ENCODE results near the gene RAB34.
"Not testable (repeated sequence)": the region's sequence is repeated elsewhere in the genome, so short reads cannot be mapped to it uniquely, and the experiment has no call there.

The RAB34 gene

DNA sequence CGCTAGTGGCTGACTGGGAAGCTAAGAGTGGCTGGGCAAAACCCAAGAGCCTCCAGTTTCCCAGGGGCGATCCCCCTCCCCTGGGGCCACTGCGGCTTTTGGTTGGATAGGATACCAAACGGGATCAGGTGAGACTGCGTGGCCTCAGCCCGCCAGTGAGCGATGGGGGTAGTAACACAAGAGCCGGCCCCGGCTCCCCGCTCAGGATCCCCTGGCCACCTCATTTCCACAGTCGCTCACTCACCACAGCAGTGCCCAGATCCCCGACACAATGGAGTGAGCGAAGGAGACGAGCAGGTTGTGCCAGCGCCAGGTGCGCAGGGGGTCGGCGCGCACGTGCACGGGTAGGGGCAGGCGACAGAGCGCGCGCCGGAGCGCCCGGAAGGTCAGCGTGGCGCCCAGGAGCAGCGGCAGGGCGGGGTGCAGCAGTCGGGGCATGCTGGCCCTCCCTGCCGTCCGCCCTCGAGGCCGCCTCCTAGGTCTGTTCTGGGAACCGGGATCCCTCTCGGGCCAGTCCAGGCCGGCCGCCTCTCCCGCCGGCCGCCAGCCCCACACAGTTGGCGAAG, 8.1 kb upstream of the RAB34 start:
- Mint-ChIP-seq H3K36me3 (ENCODE audit: low read depth) (peaks cover 49% of the 10 kb centered on the region), H3K27me3 (no peaks in the 10 kb centered on the region), H3K27ac (peak overlapping the region; percentile 92), H3K4me1 (ENCODE audit: low read depth) (peaks cover 70% of the 10 kb centered on the region), H3K9me3 (no peaks in the 10 kb centered on the region), H3K4me3 (peak overlapping the region; percentile 99)

DNA sequence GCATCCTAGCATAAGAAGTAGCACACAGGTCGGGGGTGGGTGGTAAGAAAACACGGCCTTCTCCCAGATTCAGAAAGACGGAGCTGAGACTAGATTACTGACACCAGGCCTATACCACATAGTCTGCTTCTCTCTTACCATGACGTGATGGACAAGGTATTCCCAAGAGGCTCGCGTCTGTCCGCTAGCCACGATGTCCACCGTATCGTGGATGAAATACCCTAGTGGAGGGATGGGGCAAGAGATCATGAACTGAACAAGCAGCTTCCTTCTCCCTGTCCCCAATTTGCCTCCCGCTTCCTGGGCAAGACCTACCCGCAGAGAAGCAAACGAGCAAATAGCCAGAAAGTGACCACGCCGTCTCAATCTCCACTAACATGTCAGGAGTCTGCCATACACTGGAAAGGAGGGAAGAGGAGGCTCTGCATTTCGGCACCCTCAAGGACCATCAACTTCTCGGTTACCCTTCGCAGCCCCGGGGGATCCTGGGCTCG, 7.5 kb upstream of the RAB34 start:
- Mint-ChIP-seq H3K27ac (peak overlapping the region; percentile 92), H3K36me3 (ENCODE audit: low read depth) (peaks cover 54% of the 10 kb centered on the region), H3K9me3 (no peaks in the 10 kb centered on the region), H3K4me1 (ENCODE audit: low read depth) (peaks cover 75% of the 10 kb centered on the region), H3K4me3 (peak overlapping the region; percentile 99), H3K27me3 (no peaks in the 10 kb centered on the region)

DNA sequence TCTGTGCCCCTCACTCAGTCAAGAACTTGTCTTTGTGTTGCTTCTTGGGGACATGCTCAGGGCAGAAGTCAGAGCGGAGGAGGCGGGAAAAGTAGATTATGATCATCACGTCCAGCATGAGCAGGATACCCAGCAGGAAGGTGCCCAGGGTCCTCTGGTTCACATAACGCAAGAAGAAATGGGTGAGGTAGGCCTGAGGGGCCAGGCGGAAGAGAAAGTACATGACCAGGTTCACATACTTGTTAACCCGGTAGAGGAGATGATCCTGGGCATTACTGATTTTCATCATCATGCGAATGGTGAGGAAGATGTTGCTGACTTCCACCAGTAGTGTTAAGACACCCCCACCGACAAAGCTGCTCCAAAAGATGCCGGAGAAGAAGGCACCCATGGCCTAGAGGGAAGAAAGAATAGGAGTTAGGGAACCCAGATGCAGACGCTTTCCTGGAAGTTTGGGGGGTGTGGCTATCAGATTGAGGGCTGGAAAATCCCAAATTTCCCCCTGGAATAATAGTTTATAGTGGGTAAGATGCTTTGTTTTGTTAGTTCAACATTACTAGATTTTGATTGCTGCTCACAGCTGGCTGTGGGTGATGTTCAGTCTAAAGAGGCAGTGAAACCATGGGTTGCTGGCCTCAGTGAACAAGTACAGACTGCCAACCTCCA, 7.0 kb upstream of the RAB34 start:
- peaks cover 59% of the 10 kb centered on the region for H3K36me3 Mint-ChIP-seq (ENCODE audit: low read depth)
- peaks cover 75% of the 10 kb centered on the region for H3K4me1 Mint-ChIP-seq (ENCODE audit: low read depth)
- no peaks in the 10 kb centered on the region for H3K27me3 Mint-ChIP-seq
- no peaks in the 10 kb centered on the region for H3K9me3 Mint-ChIP-seq
- H3K27ac Mint-ChIP-seq = peak overlapping the region; percentile 92
- H3K4me3 Mint-ChIP-seq = peak overlapping the region; percentile 99

DNA sequence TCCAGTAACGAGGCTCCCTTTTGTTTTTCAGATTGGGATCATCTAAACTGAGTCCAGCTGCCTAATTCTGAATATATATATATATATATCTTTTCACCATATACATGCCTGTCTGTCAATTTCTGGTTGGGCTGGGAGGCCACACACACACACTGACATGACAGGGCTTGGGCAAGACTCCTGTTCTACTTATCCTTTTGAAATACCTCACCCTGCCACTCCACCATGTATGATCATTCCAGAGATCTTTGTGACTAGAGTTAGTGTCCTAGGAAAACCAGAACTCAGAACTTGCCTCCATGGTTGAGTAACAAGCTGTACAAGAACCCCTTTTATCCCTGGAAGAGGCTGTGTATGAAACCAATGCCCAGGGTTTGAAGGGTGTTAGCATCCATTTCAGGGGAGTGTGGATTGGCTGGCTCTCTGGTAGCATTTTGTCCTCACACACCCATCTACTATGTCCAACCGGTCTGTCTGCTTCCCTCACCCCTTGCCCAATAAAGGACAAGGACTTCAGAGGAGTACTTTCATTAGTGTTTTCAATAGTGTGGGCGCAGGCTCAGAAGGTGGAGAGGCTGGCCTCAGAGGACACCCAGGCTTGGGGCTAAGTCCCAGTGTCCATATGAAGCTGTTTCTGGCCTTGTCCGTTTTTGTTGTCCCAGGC, 6.3 kb upstream of the RAB34 start:
- peaks cover 59% of the 10 kb centered on the region for H3K36me3 Mint-ChIP-seq (ENCODE audit: low read depth)
- H3K4me1 Mint-ChIP-seq (ENCODE audit: low read depth) = peaks cover 76% of the 10 kb centered on the region
- peak overlapping the region; percentile 92 for H3K27ac Mint-ChIP-seq
- peak overlapping the region; percentile 99 for H3K4me3 Mint-ChIP-seq
- not testable (repeated sequence) for H3K9me3 Mint-ChIP-seq, H3K27me3 Mint-ChIP-seq

DNA sequence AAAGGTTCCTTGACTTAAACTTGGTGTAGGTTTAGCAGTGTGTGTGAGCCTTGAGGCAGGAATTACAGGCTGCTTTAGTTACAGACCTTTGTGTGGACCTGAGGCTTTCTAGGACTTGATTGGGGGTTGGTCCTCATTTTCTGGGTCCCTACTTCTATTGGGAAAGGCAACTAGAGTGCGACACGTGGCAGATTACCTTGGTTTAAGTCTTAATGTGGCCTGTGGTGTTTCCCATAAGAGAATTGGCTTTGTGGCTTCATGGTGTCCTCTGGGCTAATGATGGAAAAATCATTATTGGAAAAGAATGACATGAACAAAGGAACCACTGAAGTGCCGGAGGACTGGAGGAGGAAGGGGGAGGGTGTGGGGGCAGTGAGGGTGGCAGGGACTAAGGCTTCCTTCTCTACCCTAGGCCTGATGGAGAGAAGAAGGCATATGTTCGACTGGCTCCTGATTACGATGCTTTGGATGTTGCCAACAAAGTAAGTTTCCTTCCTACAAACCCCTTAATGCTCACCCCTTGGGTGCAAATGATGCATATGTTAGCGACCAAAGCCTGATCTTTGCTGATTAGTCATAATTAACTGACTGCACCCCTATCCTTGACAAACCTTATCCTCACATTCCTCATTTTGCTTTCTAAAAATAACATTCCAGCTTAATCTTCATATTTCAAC, 5.6 kb upstream of the RAB34 start:
- Mint-ChIP-seq H3K4me3 (peak overlapping the region; percentile 99), H3K27me3 (peaks cover 4% of the 10 kb centered on the region), H3K36me3 (ENCODE audit: low read depth) (peaks cover 59% of the 10 kb centered on the region), H3K9me3 (no peaks in the 10 kb centered on the region), H3K4me1 (ENCODE audit: low read depth) (peaks cover 77% of the 10 kb centered on the region), H3K27ac (peak overlapping the region; percentile 82)

DNA sequence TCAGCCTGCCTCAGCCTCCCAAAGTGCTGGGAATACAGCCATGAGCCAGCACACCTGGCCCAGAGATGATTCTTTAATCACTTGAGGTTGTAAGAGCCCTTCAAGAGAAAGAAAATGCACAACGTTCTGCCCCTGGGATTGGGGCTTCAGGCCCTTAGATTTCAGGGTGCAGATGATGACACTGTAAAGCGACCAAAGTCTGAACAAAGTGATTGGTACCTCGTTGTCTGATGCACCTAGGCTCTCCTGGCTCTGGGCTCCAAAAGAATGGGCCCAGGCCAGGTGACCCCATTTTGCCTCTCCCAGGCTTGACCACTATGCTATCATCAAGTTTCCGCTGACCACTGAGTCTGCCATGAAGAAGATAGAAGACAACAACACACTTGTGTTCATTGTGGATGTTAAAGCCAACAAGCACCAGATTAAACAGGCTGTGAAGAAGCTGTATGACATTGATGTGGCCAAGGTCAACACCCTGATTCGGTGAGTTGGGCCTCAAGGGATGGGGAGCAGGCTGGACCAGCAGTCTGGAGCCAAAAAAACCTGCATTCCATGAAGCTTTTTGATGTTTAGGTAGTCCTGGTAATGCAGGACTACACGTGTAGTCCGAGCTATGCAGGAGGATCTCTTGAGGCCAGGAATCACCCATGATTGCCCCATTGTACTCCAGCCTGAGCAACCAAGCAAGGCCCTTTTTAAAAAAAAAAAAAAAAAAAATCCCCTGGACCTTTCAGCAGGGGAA, 4.9 kb upstream of the RAB34 start:
- Mint-ChIP-seq H3K4me3 (peak overlapping the region; percentile 99), H3K27ac (peak overlapping the region; percentile 100), H3K4me1 (ENCODE audit: low read depth) (peaks cover 77% of the 10 kb centered on the region), H3K27me3 (peaks cover 6% of the 10 kb centered on the region), H3K9me3 (no peaks in the 10 kb centered on the region), H3K36me3 (ENCODE audit: low read depth) (peaks cover 59% of the 10 kb centered on the region)

DNA sequence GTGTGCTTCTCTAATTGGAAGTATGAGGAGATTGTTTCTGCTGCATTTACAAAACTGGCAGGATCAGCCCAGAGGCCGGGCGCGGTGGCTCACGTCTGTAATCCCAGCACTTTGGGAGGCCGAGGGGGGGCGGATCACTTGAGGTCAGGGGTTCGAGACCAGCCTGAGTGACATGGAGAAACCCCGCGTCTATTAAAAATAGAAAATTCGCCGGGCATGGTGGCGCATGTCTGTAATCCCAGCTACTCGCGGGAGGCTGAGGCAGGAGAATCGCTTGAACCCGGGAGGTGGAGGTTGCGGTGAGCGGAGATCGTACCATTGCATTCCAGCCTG, 3.3 kb upstream of the RAB34 start:
- not testable (repeated sequence) for H3K27me3 Mint-ChIP-seq, H3K9me3 Mint-ChIP-seq
- Mint-ChIP-seq H3K4me1 (ENCODE audit: low read depth) (peaks cover 72% of the 10 kb centered on the region), H3K27ac (peak overlapping the region; percentile 100), H3K36me3 (ENCODE audit: low read depth) (peaks cover 59% of the 10 kb centered on the region), H3K4me3 (peak overlapping the region; percentile 99)

DNA sequence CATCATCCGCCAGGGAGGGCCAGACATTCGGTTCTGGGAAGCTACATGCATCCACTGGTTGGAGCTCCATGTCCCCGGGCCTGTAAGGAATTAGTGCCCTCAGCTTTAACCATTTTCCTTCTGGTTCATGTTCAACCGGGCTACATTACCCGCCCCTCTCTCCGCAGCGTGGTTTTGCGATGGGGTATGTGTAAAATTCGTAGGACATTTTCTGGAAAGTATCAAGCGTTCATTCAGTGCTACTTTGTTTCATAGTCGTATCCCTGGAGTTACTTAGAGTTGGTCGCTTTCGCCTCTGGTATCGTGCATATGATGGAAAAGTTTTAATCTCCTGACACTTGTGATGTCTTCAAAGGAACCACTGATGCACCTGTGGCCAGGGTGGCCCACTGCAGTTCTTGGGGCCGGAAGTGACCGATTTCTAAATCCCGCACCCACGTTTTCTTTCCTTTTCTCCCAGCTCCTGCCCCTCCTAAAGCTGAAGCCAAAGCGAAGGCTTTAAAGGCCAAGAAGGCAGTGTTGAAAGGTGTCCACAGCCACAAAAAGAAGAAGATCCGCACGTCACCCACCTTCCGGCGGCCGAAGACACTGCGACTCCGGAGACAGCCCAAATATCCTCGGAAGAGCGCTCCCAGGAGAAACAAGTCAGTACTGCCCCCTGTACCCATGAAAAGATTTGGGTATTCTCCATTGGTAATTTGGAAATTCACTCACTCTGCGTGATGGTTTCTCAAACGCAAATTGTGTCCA, 2.8 kb upstream of the RAB34 start:
- Mint-ChIP-seq H3K27me3 (peaks cover 12% of the 10 kb centered on the region), H3K9me3 (no peaks in the 10 kb centered on the region), H3K36me3 (ENCODE audit: low read depth) (peaks cover 58% of the 10 kb centered on the region), H3K4me1 (ENCODE audit: low read depth) (peaks cover 69% of the 10 kb centered on the region), H3K27ac (peak overlapping the region; percentile 100), H3K4me3 (peak overlapping the region; percentile 99)

DNA sequence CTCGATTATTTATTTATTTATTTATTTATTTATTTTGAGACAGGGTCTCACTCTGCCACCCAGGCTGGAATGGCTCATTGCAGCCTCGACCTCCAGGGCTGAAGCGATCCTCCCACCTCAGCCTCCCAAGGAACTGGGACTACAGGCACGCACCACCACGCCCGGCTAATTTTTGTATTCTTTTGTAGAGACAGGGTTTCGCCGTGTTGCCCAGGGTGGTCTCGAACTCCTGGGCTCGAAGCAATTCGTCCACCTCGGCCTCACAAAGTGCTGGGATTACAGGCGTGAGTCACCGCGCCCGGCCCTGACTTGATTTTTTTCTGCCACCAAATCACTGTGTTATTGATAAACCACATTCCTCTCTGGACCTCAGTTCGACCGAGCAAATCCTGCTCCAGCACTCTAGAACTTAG, 1.4 kb upstream of the RAB34 start:
- H3K9me3 Mint-ChIP-seq = no peaks in the 10 kb centered on the region
- peaks cover 44% of the 10 kb centered on the region for H3K36me3 Mint-ChIP-seq (ENCODE audit: low read depth)
- H3K4me3 Mint-ChIP-seq = peak overlapping the region; percentile 99
- peaks cover 55% of the 10 kb centered on the region for H3K4me1 Mint-ChIP-seq (ENCODE audit: low read depth)
- peaks cover 15% of the 10 kb centered on the region for H3K27me3 Mint-ChIP-seq
- peak overlapping the region; percentile 100 for H3K27ac Mint-ChIP-seq

DNA sequence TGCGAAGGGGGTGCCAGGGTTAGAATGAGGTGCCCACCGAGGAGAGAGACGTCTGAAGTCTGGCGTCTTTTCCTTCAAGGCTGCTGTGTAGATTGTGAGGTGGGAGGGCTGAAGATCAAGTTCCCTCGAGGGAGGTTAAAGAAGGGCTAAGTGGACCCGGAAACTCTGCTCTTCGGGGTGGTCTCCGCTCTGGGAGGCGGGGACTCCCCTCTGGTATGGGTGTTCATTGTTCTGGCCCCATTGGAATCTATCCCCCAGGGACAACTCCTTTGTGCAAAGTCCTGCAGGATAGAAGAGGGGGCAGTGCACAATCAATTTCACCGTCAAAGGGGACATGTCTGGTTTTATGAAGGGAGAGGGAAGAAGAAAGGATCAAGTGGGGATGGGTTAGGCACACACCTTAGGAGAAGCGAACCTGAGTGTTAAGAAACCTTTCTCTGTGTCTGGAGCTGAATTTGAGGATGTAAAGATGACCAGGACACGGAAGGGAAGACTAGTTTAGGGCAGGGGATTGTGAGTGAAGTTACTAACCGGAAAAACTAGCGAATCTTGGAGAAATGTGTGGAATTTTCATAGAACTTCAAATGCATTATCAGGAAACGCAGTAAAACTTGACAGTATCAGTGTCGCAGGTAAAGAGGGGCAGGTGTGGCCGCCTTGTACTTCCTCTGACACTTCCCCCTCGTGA, 809 bp upstream of the RAB34 start:
- Mint-ChIP-seq H3K4me3 (peak overlapping the region; percentile 77), H3K9me3 (no peaks in the 10 kb centered on the region), H3K4me1 (ENCODE audit: low read depth) (peaks cover 49% of the 10 kb centered on the region), H3K27me3 (peaks cover 15% of the 10 kb centered on the region), H3K27ac (peak overlapping the region; percentile 79), H3K36me3 (ENCODE audit: low read depth) (peaks cover 38% of the 10 kb centered on the region)

DNA sequence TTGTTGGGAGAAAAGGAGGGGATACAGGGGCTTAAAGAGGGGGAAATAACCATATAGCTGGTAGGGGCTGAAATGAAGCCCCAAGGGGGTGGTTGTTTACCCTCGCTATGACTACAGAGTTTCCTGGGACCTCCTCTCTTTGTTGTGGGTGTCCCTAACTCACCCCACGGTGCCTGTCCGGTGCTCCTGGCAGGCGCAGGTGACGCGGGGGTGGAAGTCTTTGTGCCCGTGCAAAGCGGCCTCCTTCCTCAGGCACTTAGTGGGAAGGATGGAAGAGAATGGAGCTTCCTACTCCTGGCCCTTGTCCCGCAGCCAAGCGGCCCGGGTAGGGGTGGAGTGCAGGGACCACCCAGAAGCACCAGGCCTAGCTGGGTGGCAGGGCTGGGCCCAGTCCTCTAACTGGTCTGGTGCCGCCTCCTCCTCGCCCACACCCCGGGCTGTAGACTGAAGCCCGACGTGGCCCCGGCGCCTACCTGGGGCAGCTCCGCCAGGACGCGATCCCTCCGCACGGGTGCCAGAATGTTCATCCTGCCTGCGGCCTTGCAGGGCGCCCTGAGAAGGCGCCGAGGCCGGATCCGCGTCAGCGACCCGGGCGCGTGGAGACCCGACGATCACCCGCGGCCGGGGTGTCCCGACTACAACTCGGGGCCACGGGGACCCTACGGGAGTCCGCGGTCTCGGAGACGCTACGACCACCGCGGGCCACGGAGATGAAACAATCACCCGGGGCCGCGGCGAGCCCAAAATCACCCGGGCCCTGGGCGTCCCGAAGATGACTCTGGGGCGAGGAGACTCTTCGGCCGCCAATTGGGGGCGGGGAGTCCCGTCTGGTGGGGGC, 709 bp downstream of the RAB34 start:
- H3K36me3 Mint-ChIP-seq (ENCODE audit: low read depth) = peaks cover 23% of the 10 kb centered on the region
- no peak overlapping the region for H3K27ac Mint-ChIP-seq
- H3K4me3 Mint-ChIP-seq = no peak overlapping the region
- peaks cover 42% of the 10 kb centered on the region for H3K4me1 Mint-ChIP-seq (ENCODE audit: low read depth)
- H3K27me3 Mint-ChIP-seq = peaks cover 15% of the 10 kb centered on the region
- no peaks in the 10 kb centered on the region for H3K9me3 Mint-ChIP-seq

DNA sequence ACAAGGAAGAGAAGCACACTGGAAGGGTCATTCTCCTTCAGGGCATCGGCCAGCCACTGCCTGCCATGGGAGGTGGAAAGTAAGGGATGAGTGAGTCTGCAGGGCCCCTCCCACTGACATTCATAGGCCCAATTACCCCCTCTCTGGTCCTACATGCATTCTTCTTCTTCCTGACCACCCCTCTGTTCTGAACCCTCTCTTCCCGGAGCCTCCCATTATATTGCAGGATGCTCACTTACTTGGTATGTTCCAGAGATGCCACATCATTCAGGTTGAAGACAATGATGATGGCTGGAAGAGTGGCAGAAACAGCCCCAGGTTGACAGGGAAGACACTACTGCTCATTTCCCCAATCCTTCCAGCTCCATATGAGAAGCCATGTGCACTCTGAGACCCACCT, 2.5 kb downstream of the RAB34 start:
- H3K27ac Mint-ChIP-seq = no peak overlapping the region
- H3K27me3 Mint-ChIP-seq = peaks cover 15% of the 10 kb centered on the region
- peaks cover 38% of the 10 kb centered on the region for H3K4me1 Mint-ChIP-seq (ENCODE audit: low read depth)
- H3K9me3 Mint-ChIP-seq = no peaks in the 10 kb centered on the region
- no peak overlapping the region for H3K4me3 Mint-ChIP-seq
- peaks cover 6% of the 10 kb centered on the region for H3K36me3 Mint-ChIP-seq (ENCODE audit: low read depth)

DNA sequence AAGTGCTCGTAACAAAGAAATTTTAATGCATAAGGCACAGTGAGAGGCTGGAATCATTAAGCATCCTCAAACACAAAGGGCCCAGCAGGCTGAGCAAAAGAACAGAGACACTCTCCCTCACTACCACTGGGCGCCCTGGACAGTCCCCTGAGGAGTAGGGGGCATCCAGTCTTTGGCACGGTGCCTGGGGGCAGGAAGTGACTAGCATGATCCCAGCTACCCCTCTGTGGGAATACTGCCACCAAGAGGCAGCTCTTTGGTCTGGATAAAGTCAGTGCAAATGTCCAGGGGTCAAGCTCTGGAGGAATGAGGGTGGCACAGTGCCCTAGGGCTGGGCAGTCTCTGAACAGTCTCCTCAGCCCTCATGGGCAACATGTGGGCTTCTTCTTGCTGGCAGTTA, 3.4 kb downstream of the RAB34 start:
- Mint-ChIP-seq H3K27me3 (peaks cover 15% of the 10 kb centered on the region), H3K36me3 (ENCODE audit: low read depth) (no peaks in the 10 kb centered on the region), H3K27ac (no peak overlapping the region), H3K4me3 (no peak overlapping the region), H3K4me1 (ENCODE audit: low read depth) (peaks cover 31% of the 10 kb centered on the region), H3K9me3 (no peaks in the 10 kb centered on the region)

All from stimulated activated naive CD8-positive, alpha-beta T cell treated with anti-CD3 and anti-CD28 coated beads, Interleukin-15, Interleukin-2, amounts not matched to agents 100 ng/mL and 50 ng/mL, for 24 hours (primary cell).